ENCODE measurements around the gene NKX6-1.

The NKX6-1 gene

DNA sequence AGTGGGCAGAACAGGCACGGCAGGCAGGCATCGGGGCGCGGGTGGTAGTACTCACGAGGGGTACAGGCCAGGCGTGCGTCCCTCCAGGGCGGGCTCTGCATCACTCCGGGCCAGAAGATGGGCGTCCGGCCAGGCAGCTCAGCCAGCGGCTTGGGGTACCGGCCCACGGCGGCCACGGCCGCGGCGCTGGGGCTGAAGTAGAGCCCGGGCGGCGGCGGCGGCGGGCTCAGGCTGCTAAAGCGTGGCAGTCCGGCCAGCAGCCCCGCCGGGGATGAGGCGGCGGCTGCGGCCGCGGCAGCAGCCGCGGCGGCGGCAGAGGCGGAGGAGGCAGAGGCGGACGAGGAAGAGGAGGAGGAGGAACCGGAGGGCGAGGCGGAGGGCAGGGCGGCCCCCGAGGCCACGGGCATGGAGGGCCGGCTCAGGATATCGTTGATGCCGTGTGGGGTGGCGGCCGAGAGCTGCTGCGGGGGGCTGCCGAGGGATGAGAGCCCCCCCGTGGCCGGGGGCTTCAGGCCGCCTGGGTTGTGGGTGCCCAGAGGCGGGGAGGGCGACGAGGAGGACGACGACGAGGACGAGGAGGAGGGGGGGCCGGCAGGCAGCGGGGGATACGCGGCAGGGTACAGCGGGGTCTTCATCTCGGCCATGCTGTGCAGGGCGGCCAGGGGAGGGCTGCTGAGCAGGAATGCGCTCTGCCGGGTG lies 1.4 kb downstream of the NKX6-1 start:
- no peak for DNase-seq

DNA sequence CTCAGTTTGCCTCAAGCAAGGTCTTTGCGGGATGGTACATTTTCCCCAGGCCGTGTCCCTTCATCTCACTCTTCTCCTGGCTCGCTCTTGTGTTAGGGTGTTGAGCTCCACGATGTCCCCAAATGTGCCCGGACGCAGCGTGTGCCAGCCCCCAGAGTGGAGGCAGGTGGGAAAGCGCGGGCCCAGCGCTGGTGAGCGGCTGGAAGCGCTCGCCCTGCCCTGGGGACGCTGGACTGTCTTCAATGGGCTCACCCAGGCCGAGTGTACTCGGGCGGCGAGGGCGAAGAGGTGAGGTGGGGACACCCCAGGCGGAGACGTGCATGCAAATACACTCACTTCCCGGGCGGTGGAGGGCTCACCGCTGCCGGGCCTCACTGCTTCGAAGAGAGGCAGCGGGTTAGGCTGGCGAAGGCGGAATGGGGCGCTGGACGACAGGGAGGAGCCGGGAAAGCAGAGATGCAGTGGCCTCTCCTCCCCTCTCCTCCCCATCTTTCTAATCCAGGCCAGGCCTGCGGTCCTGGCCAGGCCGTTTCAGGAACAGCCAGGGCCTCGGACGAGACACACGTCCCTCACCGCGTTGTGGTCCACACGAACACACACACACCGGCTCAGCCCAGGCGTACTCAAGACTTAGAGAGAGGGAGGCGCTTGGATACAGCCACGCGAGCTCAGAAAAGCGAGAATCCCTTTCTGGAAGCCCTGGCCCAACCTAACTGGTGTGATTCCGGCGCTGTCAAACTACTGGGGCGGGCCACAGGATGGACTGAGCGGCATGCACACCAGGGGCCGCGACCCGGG lies 2.2 kb downstream of the NKX6-1 start:
- no peak for DNase-seq

DNA sequence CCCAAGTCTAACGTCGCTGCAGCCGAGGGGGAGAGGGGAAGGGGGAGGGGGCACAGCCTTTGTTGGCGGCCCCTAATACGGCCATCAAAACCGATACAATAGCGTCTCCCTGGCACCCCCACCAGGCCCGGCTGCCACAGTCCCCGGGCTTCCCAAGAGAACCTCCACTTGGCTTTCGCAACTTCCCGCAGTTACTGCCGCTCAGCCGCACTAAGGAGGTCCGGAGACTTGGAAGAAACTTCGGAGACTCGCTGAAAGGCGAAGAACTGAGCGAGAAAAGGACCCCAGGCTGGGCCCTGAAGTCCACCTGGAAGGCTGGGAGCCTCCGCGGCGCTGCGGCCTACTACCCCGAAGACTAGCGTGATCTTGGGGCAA lies 2.8 kb downstream of the NKX6-1 start:
- no peak for DNase-seq

DNA sequence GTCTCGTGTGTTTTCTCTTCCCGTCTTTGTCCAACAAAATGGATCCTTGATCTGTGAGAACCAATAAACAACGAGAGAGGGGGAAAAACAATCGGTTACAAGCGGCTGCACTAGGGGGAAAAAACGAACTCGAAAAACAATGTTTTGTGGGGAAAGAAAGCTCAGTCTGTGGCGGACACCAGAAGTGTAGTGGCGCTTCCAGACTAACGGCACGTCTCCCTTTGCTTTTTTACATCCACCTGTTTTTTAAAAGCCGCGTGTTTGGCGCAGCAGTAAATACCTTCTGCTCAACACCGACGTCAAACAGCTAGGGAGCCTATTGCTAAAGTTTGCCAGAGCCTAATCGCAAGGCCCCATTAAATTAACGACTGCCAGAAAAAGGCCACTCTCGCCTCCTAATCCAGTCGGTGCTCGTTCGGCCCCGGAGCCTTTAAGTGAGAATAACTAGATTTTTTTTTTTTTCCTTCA lies 3.3 kb downstream of the NKX6-1 start:
- no peak for DNase-seq

DNA sequence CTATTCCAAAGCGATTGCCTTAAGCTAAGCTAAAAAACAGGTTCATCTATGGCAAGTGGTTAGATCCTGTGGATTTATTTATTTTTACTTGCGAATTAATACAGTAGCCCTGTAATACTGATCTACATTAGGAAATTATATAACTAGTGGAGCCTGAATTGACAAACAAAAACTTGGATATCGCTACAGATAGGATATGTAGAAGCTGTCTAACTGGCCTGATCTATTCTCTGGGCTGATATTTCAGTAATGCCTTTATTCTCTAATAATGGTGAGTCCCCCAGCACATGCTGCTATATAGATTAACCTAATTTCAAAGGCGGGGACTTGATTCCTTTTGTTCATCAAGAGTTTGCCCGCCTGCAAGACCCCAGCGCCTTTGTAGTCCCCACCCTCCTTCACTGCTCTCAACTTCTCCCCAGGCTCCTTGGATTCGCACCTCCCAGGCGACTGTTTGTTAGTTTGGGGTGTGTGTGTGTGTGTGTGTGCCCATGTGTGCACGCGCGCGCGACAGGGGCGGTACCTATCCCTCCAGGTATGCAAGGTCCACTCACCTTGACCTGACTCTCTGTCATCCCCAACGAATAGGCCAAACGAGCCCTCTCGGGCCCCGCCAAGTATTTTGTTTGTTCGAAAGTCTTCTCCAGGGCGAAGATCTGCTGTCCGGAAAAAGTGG lies 3.8 kb downstream of the NKX6-1 start:
- DNase-seq: no peak

DNA sequence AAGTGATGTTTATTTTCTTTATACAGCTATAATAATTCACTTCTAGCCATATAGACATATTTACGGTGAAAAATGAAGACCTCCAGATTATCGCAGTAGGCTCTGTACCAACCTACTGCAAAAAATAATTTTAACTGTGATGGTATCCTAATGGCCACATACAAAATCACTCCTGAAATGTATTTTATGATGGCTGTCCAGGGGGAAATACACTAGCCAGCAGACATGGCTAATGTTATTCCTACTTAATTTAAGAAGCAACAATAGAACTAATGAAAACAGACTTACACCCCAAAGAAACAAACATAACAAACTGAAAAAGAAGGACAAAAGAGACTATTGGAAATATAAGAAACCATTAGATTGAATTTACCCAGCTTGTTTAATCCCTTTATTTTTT lies 4.6 kb downstream of the NKX6-1 start:
- no peak for DNase-seq

DNA sequence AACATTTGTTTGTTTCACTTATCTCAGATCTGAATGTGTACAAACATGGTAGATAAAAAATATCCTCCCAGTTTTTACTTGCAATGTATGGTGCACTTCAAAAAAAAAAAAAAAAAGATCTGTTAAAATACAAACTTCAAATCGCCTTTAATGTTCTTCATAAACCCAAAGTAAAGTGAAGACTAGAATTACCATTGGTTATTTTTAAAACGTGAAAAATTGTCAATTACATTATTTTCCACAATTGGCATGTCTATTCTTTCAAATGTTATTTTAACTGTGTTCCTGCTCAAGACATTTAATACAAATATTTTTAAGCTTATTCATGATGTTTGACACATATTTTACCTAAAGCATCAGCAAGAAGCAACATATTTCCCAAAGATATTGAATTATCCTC lies 5.0 kb downstream of the NKX6-1 start:
- DNase-seq: no peak

DNA sequence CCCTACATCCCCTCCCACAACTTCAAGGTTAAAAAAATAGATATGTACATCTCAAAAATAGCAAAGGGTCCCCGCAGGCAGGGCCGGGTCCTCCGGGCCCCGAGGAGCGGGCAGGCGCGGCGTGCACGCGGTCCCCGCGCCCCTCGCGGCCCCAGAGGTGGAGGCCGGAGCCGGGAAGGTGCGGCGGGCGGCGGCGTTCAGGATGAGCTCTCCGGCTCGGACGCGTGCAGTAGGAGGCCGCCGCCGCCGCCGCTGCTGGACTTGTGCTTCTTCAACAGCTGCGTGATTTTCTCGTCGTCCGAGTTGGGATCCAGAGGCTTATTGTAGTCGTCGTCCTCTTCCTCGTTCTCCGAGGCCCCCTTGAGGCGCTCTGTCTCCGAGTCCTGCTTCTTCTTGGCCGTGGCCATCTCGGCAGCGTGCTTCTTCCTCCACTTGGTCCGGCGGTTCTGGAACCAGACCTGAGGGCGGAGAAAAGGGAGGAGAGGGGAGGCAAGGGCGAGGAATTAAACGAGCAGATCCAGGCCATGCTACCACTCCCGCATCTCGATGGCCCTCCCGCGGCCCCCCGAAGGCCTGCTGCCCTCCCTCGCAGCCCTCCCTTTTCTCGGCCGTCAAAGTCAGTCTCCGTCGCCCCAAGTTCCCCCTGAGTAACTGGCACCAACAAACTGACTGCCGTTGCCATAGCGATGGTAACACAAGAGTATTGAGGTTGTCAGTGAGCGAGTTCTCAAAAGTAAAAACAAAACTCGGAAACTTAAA lies 5.8 kb downstream of the NKX6-1 start:
- DNase-seq: no peak

DNA sequence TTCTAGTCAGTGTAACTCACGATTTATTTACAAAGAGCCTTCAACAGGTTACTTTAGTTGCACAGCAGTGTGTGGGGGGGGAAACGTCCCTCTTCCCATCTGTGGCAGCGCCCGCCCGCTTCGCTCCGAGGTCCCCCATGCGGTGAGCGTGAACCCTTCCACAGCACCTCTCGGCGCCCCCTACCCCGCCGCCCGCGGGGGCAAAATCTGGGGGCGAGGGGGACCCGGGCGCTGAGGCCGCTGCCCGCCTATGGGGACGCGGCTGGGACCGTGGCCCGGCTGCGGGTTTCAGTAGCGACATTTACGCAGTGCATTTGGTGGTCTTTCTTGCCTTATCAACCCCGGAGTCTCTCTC lies 6.4 kb downstream of the NKX6-1 start:
- DNase-seq: no peak

DNA sequence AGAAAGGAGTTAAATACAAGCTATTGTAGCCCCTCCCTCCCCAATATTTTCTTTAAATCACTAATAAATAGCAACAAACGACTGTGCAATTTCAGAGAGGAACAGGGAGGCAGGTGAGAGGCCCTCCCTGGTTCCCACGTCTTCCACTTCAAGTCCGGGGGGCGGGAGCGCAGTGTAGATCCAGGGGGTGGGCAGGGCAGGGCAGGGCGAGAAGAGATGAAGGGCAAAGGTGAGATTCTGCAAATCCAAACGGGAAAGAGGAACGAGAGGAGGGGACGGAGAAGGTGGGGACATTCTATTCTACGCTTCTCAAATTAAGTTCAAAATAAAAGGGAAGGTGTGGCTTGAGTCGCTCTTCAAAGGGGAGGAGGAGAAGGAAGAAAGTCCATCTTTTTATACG lies 6.8 kb downstream of the NKX6-1 start:
- no peak for DNase-seq

DNA sequence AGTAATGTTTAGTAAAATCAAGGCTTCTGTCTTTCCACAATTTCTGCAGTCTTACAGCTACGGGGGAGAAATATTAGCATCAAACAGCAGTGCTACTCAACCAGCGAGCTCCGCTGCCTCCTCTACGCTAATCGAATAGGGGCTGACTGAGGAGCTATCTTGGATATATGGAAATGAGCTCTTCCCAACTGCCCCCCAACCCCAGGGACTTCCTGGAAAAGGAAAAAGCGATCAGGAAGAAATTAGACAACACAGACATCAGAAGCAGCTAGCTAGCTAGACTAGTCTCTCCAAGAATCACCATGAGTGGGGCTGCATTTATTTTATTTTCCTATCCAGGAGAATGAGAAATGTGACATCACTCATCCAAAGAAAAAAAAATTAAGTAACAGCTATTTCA lies 7.6 kb downstream of the NKX6-1 start:
- DNase-seq: no peak

DNA sequence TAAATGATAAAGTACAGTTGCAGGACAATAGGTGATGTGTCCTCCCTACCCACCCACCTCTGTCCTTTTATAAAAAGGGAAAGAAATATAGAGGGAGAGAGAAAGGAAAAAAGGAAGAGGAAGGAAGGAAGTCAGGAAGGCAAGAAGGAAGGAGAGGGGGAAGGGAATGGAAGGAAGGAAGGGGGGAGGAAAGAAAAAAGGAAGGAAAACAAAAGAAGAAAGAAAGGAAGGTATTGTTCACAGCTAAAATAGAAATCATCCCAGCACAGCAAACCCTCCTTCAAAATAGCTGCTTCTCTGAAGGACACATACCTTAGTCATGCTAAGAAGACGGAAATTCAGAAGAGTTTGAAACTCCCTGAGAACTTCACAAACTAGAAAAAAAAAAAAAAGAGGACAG lies 8.4 kb downstream of the NKX6-1 start:
- DNase-seq: no peak

DNA sequence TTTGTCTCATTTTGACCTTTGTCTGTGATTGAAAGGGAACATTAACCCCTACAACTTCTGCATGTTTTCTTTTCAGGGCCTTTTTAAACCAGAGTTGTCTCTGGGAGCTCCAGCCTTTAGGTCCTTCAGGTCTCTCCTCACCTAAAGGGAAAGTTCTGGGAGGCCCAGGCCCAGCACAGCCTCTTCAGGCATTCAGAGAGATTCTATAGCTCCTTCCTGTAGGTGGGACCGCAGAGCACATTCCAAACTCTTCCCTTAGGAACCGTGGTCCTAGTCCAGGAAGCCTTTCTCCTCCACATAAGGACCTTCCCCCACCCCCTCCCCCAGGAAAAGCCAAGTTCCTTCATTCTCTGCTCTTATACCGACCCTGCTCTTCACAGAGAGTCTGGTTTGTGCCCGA lies 14.9 kb downstream of the NKX6-1 start:
- no peak for DNase-seq

DNA sequence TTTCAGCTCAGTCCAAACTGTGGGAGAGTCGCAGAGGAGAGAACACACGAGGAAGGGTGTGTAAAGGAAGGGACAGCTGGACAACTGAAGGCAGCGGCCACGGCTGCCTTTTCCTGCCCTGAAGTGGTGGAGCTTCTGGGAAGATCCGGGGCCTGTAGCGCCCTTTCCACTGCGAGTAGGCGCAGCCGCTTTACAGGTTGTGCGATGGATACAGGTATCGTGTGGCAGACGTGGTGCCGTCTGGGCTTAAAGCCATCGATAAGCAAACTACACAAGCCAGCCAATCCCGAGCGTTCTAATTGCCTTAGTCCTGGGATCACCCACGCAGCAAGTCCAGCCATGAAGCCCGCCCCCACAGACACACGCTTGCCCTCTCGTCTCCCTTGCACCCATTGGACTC lies 15.4 kb downstream of the NKX6-1 start:
- DNase-seq: no peak

DNA sequence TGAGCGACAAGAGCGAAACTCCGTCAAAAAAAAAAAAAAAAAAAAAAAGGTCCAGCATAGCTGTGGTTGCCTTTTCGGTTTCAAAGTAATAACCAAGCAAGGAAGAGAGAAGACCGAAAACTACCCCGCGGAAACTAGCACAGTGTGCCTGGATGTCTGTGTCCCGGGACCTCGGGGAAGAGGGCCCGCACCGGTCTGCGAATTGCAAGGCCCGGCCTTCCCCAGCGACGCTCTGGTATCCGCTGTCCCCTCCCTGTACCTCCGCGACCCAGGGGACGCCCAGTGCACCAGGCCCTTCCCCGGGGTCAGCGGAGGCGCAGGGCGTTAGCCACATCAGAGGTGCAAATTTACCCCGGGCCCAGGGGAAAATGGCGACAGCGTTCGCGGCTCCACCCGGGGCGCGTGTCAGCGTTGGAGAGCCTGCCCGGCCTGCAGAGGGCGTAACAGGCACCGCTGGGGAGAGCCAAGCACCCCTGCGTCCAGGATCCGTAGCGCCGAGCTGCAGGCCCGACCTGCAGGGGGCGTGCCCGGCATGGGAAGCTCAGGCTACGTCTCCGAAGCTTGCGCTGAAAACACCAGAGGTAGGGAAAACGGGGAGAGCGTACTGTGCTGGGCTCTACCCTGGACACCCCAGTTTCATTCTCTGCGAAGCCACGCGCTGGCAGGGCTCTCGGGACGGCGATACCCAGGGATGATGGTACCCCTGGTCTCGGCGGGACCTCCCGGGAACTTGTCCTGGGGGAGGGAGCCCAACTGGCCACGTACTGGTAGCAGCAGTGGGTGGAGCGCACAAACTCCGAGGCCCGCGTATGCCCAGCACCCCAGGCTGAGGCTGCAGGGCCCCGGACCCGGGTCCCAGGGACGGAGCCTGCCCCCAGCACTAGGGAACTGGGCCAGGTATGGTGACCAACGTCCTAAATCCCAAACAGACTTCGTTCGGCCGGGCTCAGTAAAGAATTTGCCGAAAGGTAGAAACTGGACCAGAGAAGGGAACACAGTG lies 16.2 kb downstream of the NKX6-1 start:
- no peak for DNase-seq

DNA sequence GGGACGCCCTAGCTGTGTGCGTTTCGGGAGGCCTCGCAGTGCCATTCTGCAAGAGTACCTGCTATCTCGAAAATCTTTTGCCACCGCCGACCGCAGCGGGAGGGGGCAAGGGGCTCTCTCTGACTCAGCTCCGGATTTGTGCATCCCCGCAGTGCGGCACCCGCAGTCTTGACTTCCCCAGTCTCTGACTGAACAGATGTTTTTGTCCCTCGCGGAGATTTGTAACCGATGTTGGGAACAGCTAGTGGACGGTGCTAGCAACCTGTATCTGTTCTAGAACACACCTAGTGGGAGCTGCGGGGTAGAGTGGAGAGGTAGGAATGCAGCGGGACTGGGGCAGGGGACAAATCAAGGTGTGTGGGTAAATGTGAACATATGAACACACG lies 17.2 kb downstream of the NKX6-1 start:
- no peak for DNase-seq

DNA sequence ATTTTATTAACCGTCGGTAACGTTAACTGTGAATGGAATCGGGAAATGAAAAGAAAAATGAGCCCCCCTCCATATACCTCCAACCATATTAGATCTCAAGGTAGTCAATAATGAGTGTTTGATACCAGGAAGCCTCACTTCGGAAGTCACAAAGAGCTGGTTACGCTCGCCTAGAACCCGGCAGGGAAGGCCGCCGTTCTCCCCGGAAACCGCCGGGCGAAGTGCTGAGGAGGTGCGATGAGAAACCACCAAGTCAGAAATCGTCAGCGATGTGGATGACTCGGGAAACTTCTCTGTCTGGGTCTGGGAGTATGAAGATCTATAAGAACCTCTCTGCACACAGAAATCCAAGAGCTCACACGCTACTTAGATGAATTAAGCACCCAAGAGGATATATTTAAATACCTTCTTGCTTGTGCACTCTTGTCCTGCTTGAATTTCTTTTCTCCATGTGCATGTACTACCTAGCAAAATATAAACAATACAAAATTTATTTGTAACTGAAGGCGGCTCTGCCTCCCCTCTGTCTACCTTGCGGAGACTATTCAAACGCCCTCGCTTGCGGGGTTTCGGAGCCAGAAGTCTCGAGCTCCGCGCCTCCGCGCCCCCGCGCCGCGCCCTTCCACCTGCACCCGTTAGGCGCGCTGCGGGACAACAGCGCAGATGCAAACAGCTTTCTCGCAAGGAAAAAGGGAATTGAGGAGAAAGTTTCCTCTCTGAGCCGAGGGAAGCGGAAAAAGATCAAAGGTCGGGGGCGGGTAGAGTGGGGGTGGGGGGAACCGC lies 17.8 kb downstream of the NKX6-1 start:
- no peak for DNase-seq

DNA sequence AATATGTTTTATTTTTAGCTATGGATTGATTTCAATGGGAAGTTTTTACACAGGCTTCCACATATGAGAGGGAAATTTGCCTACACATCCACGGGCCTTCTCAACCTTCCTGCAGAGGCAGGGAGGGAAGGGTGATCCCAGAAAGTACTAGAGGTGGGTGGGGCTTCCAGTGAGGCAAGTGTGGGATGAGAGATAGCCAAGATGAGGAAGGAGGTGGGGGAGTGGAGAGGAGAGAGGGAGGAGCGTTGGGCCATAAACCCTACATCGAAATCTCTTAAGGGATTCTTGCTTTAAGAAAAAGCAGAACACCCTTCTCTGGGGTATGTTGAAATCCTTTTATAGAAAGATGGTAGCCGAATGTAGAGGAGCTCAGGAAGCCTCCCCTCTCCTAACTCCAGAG lies 19.0 kb downstream of the NKX6-1 start:
- DNase-seq: no peak

DNA sequence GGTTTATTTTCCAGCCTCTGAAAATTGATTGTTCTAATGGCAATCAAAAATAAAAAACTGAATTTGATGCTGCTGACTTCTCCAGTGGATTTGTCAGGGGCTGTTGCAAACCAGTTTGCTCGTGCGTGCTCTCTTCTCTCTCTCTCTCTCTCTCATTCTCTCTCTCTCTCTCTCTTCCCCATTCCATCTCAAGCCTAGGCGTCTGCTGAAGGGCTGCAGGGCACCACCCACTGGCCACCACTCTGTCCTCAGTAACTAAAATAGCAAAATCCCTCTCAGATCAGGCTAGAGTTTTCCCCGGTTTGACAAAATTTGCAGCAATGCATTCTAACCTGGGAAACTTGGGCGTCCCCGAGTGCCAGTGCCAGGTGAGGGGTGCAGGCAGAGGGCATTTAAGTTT lies 19.4 kb downstream of the NKX6-1 start:
- no peak for DNase-seq

DNA sequence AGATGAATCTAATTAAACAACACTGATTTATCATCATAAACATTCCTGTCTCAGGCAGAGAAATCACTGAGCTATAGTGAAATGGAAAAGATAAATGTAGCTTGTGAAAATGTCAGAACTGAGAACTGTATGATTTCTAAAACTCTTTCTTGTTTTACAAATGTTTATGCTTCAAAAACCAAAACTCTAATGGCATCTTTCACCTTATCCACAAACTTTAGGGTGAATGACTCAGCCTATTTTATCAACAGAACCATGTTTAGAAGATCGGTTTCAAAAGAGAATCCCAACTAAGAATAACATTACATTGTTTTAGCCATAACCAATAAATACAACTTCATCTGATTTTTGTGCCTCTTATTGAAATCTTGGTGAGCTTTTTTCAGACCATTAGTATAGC lies 21.4 kb downstream of the NKX6-1 start:
- DNase-seq: no peak

DNA sequence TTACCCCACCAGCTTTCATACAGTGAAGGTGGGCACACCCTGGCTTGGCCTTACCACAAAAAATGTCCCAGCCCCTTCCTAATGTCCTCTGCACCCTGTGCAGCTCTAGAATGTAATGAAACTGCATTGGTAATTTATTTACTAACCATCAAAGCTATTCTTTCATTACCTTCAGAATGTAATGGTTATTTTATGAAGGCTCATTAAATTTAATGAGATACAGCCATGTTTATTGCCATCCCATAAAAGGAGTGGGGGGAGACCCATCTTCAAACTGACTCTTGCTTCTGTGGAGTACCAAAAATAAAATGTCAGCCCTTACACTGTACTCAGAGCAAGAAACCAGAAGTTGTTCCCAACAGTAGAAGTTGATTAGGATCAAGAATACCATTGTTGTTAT lies 25.0 kb downstream of the NKX6-1 start:
- no peak for DNase-seq

Measured in GF-D8 (cell line).